Tracheal epithelial cell (primary cell): ENCODE results near the gene GRAMD4. TPM values are rescaled to one million over a fixed set of nuclear protein-coding genes. Genes with fewer than 3 reads are reported as not detected.

Source experiments
- total RNA-seq: library from RNA; depleted of rRNA; stranded (reverse); fragments of >200 nt; gene quantifications from 2 replicates; pipeline ENCODE4 v1.2.1, GENCODE V29; 2014

Gene GRAMD4
- total RNA-seq, result 40.5 and 55.4 TPM in 2 replicates

GRCh38 chr22:46619830-46620501, at the start of gene GRAMD4:
Gene GRAMD4 (plus strand): TSS chr22:46620386. CDS start chr22:46626800, 6,414 bp downstream.

Other genes starting within 250 kb of the GRAMD4 start
- 51.2 and 81.2 TPM in 2 replicates for gene CELSR1, start 82.8 kb upstream of the GRAMD4 start, total RNA-seq
- gene CERK, start 117.9 kb downstream of the GRAMD4 start, total RNA-seq, result 14.7 and 38.2 TPM in 2 replicates
- gene TBC1D22A, start 142.3 kb downstream of the GRAMD4 start, total RNA-seq, result 14.0 and 14.3 TPM in 2 replicates